Endometrial microvascular endothelial cells (primary cell): Measurements from ENCODE around the gene C22orf31. TPM values are rescaled to one million over a fixed set of nuclear protein-coding genes. Genes with fewer than 3 reads are reported as not detected.
"Not testable (repeated sequence)": the region's sequence is repeated elsewhere in the genome, so short reads cannot be mapped to it uniquely, and the experiment has no call there.

Experiments
- in situ Hi-C: cut with HindIII; loops from 2 replicates; pipeline ENCODE4 v1.10.0; 2017; ENCODE audit warnings: low sequenced_read_pairs, low pct_unique_long_range_greater_than_20kb; ENCODE audit errors: inconsistent ontology term
- total RNA-seq: library from RNA; depleted of rRNA; stranded (reverse); fragments of >200 nt; gene quantifications from one replicate; pipeline ENCODE4 v1.2.3, GENCODE V29; 2015; ENCODE audit errors: inconsistent ontology term

The C22orf31 gene
- total RNA-seq, 1 donor from 2014 or later: not detected

- in situ Hi-C loops: not testable (repeated sequence)
These were observed 21.9 kb upstream of the C22orf31 start for GRCh38 chr22:29083576-29083932.

DNA sequence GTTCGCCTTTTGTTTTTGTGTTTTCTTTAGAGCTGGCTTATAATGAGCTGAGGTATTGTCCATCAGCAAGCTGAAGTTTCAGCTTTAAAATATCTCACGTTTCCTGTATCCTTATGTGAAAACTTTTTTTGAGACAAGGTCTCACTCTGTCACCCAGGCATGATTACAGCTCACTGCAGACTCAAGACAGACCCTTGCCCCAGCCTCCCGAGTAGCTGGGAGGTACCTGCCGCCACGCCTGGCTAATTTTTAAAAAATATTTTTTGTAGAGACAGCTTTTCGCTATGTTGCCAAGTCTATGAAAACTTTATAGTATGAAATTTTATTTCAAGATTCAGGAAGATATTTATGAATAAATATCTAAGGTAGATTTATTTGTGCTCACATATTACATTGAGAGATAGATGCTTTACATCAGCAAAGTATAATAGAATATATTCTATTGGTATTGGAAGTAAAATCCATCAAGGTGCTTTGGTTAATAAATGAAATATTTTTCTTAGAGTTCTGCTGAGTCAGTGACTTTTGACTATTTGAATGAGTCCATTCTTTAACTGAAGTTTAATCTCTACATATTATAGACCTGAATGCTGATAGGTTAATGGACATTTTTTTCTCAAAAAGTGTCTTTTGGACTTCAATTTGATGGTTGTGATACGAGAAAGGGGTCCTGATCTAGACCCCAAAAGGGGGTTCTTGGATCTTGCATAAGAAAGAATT is 21.4 kb upstream of the C22orf31 start:
- in situ Hi-C loops: no loop called here

- in situ Hi-C loops: no loop called here
These were observed 20.0 kb upstream of the C22orf31 start for GRCh38 chr22:29081517-29082236.

- in situ Hi-C loops: no loop called here
These were observed 18.7 kb upstream of the C22orf31 start for GRCh38 chr22:29080106-29080975.

DNA sequence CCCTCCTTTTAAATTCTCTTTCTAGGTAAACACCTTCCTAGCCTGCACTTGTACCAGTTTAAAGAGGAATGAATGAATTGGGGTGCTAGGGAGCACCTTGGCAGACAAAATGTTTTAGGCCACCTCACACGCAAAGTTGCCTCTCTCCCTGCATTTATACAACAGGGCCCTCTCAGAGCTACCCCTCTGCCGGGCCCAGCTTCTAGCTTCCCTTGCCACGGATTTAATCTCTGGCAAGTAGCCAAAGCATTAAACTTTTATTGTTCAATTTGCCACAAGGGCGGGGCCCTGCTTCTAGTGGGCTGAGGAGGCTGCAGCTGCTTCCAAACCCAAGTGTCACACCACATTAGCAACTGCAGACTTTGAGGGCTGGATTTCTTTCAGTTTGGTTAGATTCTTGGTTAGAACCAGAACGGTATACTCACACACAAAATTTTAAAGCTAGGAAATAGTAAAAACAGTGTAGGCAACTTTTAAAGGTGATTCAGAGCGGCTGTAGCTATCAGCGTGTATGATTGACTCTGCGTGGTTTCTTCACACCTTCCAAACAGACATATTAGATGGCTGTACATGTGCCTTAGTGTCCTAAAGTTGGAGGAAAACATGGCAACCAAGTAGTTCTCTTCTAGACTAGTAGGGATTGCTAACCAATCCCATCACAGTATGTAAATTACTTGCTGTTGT is 17.7 kb upstream of the C22orf31 start:
- in situ Hi-C loops: no loop called here

- in situ Hi-C loops: no loop called here
These were observed 17.2 kb upstream of the C22orf31 start for GRCh38 chr22:29078869-29079207.

GRCh38 chr22:29078036-29078868 is 16.6 kb upstream of the C22orf31 start:
- in situ Hi-C loops: no loop called here

DNA sequence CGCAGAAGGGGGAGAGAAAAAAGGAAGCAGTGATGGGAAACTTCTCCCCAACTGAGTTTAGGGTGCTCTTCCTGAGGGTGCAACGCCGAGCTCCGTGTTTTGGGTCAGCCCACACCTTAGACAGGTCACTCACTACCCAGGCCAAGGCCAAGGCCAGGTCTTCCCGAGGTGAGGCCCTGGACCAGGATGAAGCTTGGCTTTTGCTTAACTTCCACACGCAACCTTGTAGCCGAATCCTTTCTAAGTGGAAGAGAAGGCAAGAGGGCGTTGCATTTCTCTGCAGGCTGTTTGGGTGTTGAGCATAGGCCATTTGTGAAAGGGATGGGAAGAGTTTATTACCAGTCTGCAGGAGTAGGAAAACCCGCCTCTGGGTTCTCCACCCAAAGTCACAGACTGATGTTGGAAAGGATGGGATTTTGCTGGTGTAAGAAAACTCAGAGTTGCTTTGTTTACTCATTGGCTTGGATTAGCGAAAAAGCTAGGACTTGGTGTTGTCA is 12.7 kb upstream of the C22orf31 start:
- in situ Hi-C loops: no loop called here

DNA sequence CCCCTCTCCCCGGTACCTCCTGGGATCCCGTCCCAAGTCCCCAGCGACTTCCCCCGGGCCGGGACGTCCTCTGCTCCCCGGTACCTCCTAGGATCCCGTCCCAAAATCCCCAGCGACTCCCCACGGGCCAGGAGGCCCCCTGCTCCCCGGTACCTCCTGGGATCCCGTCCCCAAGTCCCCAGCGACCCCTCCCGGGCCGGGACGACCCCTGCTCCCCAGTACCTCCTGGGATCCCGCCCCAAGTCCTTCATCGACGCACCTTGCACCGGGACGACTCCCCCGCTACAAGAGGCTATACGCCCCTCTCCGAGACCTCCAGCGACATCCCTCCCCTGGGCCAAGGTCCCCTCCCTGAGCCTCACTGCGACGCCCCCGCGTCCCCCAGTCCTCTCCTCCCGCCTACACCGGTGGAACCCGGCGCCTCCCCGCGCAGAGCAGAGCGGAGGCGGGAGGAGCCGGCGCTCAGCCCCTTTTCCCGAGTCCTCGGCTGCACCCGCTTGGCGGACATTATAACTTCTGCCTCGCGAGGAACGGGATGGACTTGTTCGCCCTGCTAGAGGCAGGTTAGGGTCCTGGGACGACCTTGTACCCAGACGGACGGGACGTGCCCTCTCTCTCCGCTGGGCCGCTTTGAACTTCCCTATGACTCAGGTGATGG is 12.1 kb upstream of the C22orf31 start:
- in situ Hi-C loops: no loop called here

- in situ Hi-C loops: no loop called here
These were observed 11.5 kb upstream of the C22orf31 start, which contains the start of gene KREMEN1 for GRCh38 chr22:29072979-29073617. TSS of gene KREMEN1 (plus strand) at chr22:29073035. CDS start at chr22:29073131, 96 bp downstream.

DNA sequence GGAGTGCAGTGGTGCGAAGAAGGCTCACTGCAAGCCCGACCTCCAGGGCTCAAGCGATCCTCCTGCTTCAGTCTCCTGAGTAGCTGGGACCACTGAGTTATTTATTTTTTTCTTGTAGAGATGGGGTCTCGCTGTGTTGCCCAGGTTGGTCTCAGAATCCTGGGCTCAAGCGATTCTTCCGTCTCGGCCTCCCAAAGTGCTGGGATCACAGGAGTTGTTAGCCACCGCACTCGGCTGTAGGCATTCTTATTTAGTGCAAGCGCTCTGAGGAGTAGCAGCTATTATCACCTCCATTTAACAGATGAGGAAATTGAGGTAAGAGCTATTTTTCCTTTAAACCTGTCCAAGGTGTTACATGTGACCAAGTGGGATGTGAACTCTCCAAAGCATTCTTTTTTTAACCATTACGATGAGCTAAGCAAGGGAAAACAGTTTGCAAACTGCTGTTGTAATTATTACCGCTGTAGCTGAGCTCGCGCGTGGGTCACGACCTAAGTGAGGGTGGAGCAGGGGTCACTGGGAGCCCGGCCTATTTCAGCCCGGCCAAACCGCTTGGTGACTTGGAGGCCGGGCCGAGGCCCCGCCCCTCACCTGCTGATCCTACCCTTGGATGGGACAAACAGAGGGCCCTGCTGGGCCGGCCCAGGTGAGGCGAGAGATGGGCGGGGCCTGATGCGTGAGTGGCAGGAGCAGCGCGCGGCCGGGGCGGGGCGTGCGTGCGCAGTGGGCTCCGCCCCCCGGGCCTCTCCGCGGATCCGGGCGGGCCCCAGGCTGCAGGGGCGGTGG is 10.8 kb upstream of the C22orf31 start:
- in situ Hi-C loops: no loop called here

DNA sequence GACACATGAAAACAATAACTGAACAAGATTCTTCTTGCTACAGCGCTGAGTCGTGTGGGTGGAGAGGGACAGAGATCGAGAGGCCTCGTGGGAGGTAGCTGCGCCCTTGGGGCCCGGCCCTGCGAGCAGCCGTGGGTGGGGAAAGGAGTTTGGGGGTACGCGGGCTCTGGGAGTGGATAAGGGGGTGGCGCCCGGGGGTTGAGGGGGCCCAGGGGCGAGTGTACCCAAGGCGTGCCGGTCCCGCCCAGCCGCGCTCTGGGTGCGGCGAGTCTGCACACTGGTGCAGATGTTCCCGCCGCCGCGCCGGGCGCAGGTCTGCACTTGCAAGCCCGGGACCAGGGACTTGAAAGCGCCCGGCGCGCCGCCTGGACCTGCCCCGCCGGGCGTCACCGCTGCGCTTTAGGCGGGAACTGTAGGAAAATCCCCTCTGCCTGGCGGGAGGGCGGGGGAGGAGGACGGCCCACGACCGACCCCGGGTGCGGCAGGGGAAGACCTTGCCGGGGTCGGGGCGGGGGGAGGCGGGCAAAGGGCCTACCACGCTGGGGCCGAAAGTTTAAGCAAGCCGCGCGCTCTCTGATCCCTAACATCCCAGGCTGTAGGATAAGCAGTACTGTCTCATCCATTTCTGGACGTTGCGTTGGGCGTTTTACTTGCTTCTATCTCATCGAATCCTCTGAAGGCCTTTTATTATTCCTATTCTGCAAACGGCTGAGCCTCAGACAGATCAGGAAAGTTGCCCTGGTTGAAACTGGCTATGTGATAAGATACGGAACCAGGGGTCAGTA is 9.8 kb upstream of the C22orf31 start:
- in situ Hi-C loops: no loop called here

DNA sequence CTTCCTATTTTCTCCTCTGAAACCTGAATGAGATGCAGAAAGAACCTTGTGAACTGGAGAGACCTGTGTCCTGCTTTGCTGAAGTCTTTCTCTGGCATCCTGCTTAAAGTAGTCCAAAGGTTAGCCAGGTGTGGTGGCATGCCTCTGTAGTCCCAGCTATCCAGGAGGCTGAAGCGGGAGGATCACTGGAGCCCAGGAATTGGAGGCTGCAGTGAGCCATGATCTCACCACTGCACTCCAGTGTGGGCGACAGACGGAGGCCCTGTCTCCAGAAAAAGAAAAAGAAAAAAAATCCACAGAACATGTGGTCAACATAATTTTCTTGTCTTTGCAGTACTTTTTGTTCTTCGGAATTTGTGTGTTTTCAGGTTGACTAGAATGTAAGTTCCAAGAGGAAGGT is 8.9 kb upstream of the C22orf31 start:
- in situ Hi-C loops: no loop called here

DNA sequence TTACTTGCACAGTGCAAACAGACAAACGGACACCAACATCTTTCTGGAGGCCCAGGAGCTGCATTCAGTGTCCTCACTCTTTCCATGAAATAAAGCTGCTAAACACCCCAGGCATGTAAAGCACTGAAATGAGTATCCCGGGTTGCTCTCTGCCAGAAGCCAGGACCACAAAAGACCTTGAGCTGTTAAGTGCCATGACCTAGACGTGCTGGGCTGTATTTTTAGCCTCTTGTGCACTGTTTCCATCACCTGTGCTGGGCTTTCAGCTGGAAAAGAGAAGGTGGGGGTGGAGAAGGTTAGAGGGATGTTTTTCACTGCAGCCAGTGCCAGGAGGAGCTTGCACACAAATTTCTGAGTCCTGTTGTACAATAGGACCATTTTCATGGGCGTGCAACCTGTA is 7.8 kb upstream of the C22orf31 start:
- in situ Hi-C loops: no loop called here

GRCh38 chr22:29065468-29066190 is 4.0 kb upstream of the C22orf31 start:
- in situ Hi-C loops: no loop called here
